GM21619 (cell line): Measurements from ENCODE around the gene MLKL.
"Not testable (repeated sequence)": the region's sequence is repeated elsewhere in the genome, so short reads cannot be mapped to it uniquely, and the experiment has no call there.

ENCODE experiments used
- ATAC-seq: cut with Tn5 transposase; IDR thresholded peaks from one replicate; pipeline ENCODE4 v1.9.1; 2021; ENCODE audit not compliant: unreplicated experiment

Gene MLKL

DNA sequence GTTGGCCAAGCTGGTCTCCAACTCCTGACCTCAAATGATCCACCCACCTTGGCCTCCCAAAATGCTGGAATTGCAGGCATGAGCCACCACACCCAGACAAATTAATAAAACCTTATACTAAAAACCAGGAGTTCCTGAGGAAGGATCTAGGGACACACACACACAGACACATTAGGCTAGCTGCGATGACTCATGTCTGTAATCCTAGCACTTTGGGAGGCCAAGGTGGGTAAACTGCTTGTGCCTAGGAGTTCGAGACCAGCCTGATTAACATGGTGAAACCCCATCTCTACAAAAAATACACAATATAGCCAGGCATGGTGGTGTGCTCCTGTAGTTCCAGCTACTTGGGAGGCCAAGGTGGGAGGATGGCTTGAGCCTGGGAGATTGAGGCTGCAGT, 47.8 kb downstream of the MLKL start:
- not testable (repeated sequence) for ATAC-seq

DNA sequence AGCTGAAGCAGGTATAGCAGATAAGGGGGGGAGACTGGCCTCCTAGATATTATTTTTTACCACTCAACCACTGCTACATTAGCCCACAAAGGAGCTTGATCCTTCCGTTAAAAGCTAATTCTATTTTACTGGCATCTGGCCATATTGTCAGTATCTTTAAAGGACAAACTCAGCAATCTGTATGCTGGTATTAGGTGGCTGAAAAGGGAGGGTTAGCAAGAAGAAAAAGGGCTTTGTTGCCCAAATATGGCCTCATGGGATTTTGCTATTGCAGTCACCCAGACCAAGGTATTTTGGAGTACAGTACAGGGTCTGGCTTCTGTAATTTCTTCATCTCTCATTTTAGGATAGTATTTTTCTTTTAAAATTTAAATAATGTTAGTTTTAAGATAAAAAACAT, 48.4 kb downstream of the MLKL start:
- ATAC-seq = no peak

DNA sequence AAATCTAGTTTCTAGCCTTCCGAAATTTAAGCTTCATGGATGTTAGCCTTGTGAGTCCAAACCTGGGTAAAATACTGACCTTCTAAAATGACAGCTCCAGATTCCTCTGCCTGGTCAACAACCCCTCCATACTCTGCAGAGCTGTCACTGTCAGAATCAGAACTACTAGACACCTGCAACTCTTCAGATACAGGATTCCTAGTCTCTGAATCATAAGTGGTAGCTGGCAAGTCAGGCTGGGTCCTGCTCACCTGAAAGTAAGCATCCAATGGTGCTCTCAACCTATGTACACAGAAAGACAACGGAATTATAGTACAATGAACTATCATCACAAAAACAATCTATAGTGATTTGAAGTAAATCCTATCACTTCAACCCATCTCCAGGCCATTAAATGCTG, 48.8 kb downstream of the MLKL start:
- no peak for ATAC-seq

DNA sequence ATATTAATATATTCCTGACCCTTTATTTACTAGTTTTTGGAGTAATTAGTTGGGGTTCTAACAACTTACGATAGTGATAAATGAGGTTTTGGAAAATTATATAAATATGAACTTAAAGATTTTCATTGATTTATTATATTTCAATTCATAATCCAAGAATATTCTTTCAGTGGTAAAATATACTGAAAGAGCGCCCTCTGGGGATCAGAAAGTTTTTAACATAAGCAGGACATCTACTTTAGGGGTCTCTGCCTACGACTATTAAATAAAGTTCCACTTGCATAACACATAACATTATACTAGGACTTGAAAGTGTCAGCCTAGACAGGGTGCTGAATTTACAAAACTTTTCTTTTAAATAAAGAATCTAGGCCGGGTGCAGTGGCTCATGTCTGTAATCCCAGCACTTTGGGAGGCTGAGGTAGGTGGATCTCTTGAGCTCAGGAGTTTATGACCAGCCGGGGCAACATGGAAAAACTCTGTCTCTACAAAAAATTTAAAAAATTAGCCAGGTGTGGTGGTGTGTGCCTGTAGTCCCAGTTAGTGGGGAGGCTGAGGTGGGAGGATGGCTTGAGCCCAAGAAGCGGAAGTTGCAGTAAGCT, 49.6 kb downstream of the MLKL start:
- no peak for ATAC-seq

DNA sequence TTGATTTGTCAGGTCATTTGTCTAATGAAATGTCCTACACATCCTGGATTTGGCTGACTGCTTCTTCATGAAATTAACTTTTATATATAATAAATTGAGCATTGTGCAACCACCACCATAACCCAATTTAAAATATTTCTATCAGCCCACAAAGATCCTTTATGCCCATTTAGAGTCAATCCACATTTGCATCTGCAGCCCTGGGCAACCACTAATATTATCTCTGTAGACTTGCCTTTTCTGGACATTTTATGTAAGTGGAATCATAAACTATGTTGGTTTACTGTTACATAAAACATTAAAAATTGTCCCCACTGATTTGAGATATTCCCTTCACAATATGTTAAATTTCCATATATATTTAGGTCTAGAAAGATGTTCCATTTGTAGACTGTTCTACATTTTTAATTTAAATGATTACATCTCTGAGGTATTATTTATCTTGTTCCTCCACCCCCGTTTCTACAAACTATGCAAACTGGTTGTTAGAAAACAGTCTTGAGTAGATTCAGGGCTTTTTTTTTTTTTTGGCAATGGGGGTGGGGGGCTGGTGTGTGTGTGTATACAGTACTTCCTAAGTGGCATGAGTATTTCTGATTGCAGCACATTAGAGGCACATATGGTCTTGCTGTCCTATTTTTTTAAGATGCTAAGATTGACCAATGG, 50.7 kb downstream of the MLKL start:
- no peak for ATAC-seq

DNA sequence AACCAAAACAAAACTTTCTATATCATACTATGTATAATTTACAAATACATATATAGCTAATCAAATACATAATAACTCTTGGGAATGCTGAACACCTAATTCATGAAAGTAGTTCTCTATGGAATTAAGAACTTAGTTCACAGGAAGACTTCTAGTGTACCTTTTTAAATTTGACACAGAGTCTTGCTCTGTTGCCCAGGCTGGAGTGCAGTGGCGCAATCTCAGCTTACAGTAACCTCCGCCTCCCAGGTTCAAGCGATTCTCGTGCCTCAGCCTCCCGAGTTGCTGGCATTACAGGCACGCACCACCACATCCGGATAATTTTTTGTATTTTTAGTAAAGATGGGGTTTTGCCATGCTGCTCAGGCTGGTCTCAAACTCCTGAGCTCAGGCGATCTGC, 58.7 kb downstream of the MLKL start:
- ATAC-seq = no peak

DNA sequence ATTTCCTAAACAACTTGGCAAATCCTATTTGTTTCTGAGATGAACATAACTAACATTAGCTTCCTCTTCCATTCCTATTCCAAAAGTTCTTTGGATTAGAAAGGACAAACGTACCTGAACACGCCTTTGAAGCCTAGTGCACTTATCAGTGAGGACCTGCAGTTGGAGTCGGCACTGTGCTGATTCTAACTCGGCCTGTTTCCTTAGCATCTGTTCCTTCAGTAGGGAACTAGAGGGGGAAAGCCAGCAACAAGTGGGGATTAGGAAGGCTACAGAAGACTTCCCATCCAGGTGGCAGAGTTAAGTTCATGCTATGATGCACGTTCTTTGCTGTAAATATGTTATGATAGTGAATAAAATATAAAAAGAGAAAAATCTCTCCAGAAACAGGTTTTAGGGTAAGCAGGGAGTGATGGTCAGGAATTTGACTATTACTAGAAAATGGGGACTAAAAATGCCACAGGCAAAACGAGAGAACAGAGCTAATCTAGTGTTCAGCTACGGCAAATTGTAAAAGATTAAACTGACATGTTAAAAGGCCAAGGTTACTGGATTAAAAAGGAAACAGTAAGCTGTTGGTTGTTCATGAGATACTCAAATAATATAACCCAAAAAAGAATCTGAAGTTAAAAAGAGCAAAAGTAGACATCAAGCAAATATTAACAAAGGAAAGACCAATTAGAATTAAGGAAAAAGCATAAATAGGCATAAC, 62.8 kb downstream of the MLKL start:
- ATAC-seq = no peak

DNA sequence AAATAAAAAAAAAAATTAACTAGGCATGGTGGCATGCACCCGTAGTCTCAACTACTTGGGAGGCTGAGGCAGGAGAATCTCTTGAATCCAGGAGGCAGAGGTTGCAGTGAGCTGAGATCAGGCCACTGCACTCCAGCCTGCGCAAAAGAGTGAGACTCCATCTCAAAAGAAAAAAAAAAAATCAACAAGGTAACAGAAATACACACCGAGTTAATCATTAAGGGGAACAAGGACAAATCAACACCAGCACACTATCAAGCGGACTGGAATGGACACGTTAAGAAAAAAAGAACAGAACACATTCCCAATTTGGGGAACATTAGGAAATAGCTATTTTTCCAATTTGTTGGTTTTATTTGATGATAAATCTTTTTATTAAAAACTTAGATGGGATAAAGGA, 65.4 kb downstream of the MLKL start:
- no peak for ATAC-seq

DNA sequence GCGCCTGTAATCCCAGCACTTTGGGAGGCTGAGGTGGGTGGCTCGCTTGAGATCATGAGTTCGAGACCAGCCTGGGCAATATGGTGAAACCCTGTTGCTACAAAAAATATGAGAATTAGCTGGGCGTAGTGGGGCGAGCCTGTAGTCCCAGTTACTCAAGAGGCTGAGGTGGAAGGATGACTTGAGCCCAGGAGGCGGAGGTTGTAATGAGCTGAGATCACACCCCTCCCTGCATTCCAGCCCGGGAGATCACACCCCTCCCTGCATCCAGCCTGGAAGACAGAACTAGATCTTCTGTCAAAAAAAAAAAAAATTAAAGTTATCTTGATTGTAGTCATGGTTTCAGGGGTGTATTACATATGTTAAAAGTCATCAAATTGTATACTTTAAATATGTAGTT, 67.0 kb downstream of the MLKL start:
- ATAC-seq = no peak

DNA sequence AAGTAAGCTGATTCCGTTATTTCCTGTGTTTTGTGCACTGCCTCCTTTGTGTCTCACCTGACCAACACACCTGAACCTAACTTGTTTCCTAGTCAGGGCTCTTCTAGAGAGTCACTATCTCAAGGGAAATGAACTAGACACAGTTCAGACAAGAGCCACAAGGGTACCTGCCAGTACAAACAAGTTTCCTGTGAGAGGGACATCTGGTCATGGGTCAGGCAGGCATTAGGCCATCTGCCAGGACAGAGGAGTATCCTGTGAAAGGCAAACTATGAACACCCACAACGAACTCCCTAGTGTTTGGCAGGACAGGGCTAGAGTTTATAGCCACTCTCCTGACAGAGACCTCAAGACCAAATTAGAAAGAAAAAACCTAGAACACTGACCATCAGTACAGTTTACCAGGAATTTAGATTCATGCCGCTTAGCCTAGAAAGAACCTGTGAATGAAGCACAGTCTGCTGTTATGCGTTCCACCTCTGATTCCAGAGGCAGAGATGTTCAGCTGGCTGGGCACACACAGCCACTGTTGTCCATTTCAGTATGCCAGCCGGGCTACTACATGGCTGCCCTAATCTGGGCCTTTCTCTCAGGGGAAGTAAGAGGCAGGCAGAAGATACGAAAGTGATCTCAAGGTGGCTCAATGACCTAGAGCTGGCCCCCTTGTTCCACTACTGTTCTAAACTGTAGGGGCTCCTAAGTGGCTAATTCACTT, 73.0 kb downstream of the MLKL start:
- ATAC-seq = no peak

DNA sequence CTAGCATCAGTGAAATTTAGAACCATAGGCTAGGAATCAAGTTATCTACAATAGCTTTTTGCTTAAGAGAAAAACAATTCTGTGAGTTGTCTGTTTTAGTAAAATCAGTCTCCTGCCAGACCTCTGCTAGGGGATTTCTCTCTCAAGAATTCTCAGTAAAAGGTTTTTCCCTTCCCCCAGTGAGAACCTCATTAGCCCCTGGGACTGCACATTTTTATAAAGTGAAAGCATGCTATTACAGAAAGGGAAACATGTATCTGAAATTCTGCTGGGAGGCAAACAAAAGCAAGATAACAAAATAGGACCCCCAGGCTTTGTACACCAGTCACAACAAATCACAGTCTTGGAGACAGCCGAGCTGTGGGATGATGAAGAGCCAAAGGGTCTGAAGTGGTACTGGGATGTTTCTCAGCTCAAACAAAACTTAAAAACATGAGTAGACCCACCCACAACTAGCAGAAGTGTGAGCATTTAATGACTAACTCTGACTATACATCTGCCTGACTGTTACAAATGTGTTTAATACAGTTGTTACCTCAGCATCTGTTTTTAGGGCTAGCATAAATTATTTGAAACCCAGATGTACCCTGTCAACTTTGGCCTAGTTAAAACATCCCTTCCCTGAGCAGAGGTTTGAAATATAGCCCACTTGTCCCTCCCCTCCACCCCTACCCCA, 73.8 kb downstream of the MLKL start:
- ATAC-seq = peak; percentile 57

DNA sequence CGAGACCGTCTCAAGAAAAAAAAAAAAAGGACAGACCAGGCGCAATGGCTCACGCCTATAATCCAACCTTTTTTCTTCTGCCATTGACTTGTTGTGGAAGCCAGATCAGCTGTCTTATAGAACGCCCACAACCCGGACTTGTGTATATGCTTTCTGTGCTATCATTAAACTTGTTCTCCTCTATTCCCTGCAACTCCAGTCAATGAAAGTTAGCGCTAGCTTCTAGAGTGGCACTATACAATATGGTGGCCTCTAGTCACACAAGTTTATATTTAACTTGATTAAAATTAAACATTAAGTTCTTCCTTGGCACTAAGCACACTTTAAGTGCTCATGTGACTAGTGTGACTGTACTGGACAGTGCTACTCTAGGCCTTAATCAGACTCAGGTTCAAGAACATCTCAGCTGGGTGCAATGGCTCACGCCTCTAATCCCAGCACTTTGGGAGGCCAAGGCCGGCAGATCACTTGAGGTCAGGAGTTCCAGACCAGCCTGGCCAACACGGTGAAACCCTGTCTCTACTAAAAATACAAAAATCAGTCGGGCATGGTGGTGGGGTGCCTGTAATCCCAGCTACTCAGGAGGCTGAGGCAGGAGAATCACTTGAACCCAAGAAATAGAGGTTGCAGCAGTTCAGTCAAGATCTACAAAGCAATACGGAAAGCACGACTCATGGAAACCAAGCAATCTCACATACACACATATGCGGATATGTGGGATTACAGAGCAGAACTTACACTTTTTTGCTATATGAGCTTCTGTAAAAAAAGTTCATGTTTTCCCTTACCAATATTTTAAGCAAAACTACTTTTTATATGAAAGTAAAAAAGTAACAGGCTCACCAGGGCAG, 74.9 kb downstream of the MLKL start:
- no peak for ATAC-seq

DNA sequence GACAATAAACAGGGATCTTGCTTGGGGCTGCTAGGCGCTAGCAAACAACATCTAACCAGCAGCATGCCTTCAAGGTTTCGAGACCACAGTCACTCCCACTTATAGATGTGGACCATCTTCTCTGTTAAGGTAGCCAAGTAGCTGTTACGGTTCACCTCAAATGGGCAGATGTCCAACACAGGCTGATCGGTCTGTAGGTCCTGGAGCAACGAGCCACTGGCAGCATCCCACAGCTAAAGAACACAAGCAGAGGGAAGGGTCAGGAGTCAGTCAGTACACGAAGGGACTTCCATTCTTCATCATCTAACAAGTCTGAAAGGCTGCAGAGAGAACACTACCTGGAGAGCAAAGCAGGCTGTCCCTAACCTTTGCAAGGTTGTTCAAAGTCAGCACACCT, 76.8 kb downstream of the MLKL start:
- ATAC-seq = no peak

DNA sequence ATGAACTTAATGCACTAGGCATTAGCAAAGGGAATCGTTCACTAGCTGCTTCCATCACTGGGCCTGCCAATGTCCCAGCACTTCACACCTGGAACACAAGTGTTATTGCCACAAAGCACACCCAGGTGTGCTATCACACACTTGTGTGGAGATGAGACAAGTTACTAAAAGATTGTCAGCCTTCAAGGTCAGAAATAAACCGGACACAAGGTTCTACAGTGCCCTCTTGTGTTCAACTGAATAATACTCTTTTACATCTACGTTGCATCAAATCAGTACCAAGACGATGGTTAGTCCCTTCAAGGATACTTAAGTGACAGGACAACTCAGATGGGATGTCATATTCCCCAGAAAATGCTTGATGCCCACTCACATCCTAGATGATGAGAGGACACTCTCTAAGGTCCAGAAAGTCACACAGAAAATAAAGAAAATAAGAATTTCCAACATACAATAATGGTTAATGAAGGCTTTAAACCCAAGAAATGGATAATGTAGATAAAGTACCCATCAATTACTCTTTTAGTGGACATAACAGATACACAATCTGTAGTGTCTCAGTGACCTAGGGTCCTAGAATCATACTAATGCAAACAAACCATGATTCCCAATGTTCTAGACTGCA, 77.3 kb downstream of the MLKL start:
- ATAC-seq = no peak

DNA sequence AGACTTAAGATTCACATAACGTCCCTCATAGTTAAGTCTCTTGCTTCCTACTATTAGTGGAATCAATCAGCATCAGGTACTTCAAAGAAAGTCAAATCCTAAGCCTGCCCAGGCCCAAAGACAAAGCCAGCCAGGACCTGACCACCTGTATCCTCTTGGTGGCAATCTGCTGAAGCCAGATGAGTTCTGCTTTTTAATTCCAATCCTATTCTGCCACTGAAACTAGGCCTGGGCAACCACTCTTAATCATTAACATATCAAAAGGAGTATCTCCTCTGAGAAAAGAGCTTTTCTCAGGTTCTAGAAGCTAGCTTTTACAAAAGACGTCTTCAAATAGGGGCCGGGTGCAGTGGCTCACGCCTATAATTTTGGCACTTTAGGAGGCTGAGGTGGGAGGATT, 78.7 kb downstream of the MLKL start:
- no peak for ATAC-seq
